ENCODE measurements around the gene DYNLT1. TPM values are rescaled to one million over a fixed set of nuclear protein-coding genes. Genes with fewer than 3 reads are reported as not detected.

DYNLT1 gene
- total RNA-seq, 5 donors from 2014 or later (not counting 1 experiment from before 2014, with no cell fraction given), result 50.8 to 128 (median 59.5) TPM

- H3K4me1 ChIP-seq (ENCODE audit: control insufficient read depth in 1 of 2, extremely low read depth in 1 of 2, insufficient read depth in 2 of 2, low read length in 2 of 2), result peaks cover 4 to 10% of the 10 kb centered on the region in 2 experiments
- no peak overlapping the region for H3K27ac ChIP-seq (ENCODE audit: low read length)
- ChIA-PET POLR2A (interaction anchor here in 1 of 2 donors (0.5 kb wide), 1 partner anchor 10 kb away, joined by 3 read pairs; no protein-coding TSS in a partner anchor), CTCF (no interaction called here)
- Mint-ChIP-seq H3K27ac (peak overlapping the region in 1 of 2 donors; percentile 1), H3K27me3 (no peaks in the 10 kb centered on the region), H3K4me1 (peaks cover 21 to 44% (median 42%) of the 10 kb centered on the region in 3 donors), H3K4me3 (no peak overlapping the region), H3K9me3 (no peaks in the 10 kb centered on the region), H3K36me3 (peaks cover 51% of the 10 kb centered on the region)
- H3K36me3 ChIP-seq (ENCODE audit: control insufficient read depth in 2 of 2, extremely low read depth in 1 of 2, insufficient read depth in 1 of 2, low read length in 1 of 2), result peaks cover 4 to 58% of the 10 kb centered on the region in 2 donors
- H3K4me3 ChIP-seq (ENCODE audit: control insufficient read depth in 1 of 2, extremely low read depth in 1 of 2, low read length in 1 of 2), result no peak overlapping the region
- H3K27me3 ChIP-seq (replicated peaks in 1 of 2; ENCODE audit: control insufficient read depth in 2 of 2, extremely low read depth in 1 of 2, insufficient read depth in 2 of 2, low read length in 1 of 2), result no peaks in the 10 kb centered on the region
- ATAC-seq (replicated peaks in 1 of 4), result no peak
- no peak for DNase-seq
- H3K9me3 ChIP-seq, result no peaks in the 10 kb centered on the region
- WGBS (ENCODE audit: insufficient coverage), result 100% methylated on average over 2 of the region's 8 CpGs
Observed at GRCh38 chr6:158667360-158667981, 22.9 kb upstream of the DYNLT1 start.

- peaks cover 4 to 65% of the 10 kb centered on the region in 2 donors for H3K36me3 ChIP-seq (ENCODE audit: control insufficient read depth in 2 of 2, extremely low read depth in 1 of 2, insufficient read depth in 1 of 2, low read length in 1 of 2)
- ATAC-seq (replicated peaks in 1 of 4) (no peak), DNase-seq (no peak)
- ChIA-PET CTCF (no interaction called here), POLR2A (interaction anchor here in 1 of 2 donors (0.6 to 1.4 kb wide), 2 partner anchors 20 to 466 kb away, joined by 3 to 6 read pairs; no protein-coding TSS in a partner anchor)
- Mint-ChIP-seq H3K27me3 (no peaks in the 10 kb centered on the region), H3K36me3 (peaks cover 55% of the 10 kb centered on the region), H3K27ac (peak overlapping the region in 1 of 2 donors; percentile 1), H3K9me3 (no peaks in the 10 kb centered on the region), H3K4me3 (no peak overlapping the region), H3K4me1 (peaks cover 24 to 46% (median 44%) of the 10 kb centered on the region in 3 donors)
- no peak overlapping the region for H3K4me3 ChIP-seq (ENCODE audit: control insufficient read depth in 1 of 2, extremely low read depth in 1 of 2, low read length in 1 of 2)
- H3K27ac ChIP-seq (ENCODE audit: low read length), result no peak overlapping the region
- no peaks in the 10 kb centered on the region for H3K27me3 ChIP-seq (replicated peaks in 1 of 2; ENCODE audit: control insufficient read depth in 2 of 2, extremely low read depth in 1 of 2, insufficient read depth in 2 of 2, low read length in 1 of 2)
- WGBS (ENCODE audit: insufficient coverage), result 90% methylated on average over 11 of the region's 14 CpGs
- no peaks in the 10 kb centered on the region for H3K9me3 ChIP-seq
- peaks cover 4 to 15% of the 10 kb centered on the region in 2 experiments for H3K4me1 ChIP-seq (ENCODE audit: control insufficient read depth in 1 of 2, extremely low read depth in 1 of 2, insufficient read depth in 2 of 2, low read length in 2 of 2)
Observed at GRCh38 chr6:158666628-158667359, 22.3 kb upstream of the DYNLT1 start.

- H3K4me3 ChIP-seq (ENCODE audit: control insufficient read depth in 1 of 2, extremely low read depth in 1 of 2, low read length in 1 of 2), result peak overlapping the region in 1 of 2 donors; percentile 36
- no peaks in the 10 kb centered on the region for H3K27me3 ChIP-seq (replicated peaks in 1 of 2; ENCODE audit: control insufficient read depth in 2 of 2, extremely low read depth in 1 of 2, insufficient read depth in 2 of 2, low read length in 1 of 2)
- Mint-ChIP-seq H3K27ac (peak overlapping the region in 1 of 2 donors; percentile 83), H3K4me1 (peaks cover 33 to 56% (median 54%) of the 10 kb centered on the region in 3 donors), H3K36me3 (peaks cover 55% of the 10 kb centered on the region), H3K4me3 (peak overlapping the region in 2 of 3 donors; percentile 41 to 81), H3K27me3 (no peaks in the 10 kb centered on the region), H3K9me3 (no peaks in the 10 kb centered on the region)
- no peaks in the 10 kb centered on the region for H3K9me3 ChIP-seq
- H3K4me1 ChIP-seq (ENCODE audit: control insufficient read depth in 1 of 2, extremely low read depth in 1 of 2, insufficient read depth in 2 of 2, low read length in 2 of 2), result peaks cover 14 to 24% of the 10 kb centered on the region in 2 experiments
- no peak overlapping the region for H3K27ac ChIP-seq (ENCODE audit: low read length)
- DNase-seq, result no peak
- H3K36me3 ChIP-seq (ENCODE audit: control insufficient read depth in 2 of 2, extremely low read depth in 1 of 2, insufficient read depth in 1 of 2, low read length in 1 of 2), result peaks cover 4 to 68% of the 10 kb centered on the region in 2 donors
- ChIA-PET POLR2A (interaction anchor here in 1 of 2 donors (0.6 to 1.4 kb wide), 2 partner anchors 22 to 387 kb away, joined by 6 to 8 read pairs; no protein-coding TSS in a partner anchor), CTCF (interaction anchor here in 1 of 2 donors (0.8 kb wide), 1 partner anchor 26 kb away, joined by 3 read pairs; no protein-coding TSS in a partner anchor)
- 94% methylated on average over 14 of the region's 18 CpGs for WGBS (ENCODE audit: insufficient coverage)
- no peak for ATAC-seq (replicated peaks in 1 of 4)
Observed at GRCh38 chr6:158665332-158665731, 20.8 kb upstream of the DYNLT1 start.

GRCh38 chr6:158663625-158664165 is 19.2 kb upstream of the DYNLT1 start:
- Mint-ChIP-seq H3K36me3 (peaks cover 48% of the 10 kb centered on the region), H3K27ac (peak overlapping the region; percentile 74 to 89), H3K4me1 (peaks cover 38 to 60% (median 53%) of the 10 kb centered on the region in 3 donors), H3K9me3 (no peaks in the 10 kb centered on the region), H3K4me3 (peak overlapping the region; percentile 71 to 81 (median 76)), H3K27me3 (no peaks in the 10 kb centered on the region)
- no peak for DNase-seq
- no peaks in the 10 kb centered on the region for H3K9me3 ChIP-seq
- POLR2A ChIA-PET, result interaction anchor here (0.6 to 1.4 kb wide), 5 partner anchors 14 to 34 kb away, joined by 3 to 5 read pairs (median 4); partner anchors contain the start of gene SYTL3 (in 1 of the 2)
- H3K4me3 ChIP-seq (ENCODE audit: control insufficient read depth in 1 of 2, extremely low read depth in 1 of 2, low read length in 1 of 2), result peak overlapping the region in 1 of 2 donors; percentile 56
- ATAC-seq (replicated peaks in 1 of 4), result no peak
- peaks cover 4 to 62% of the 10 kb centered on the region in 2 donors for H3K36me3 ChIP-seq (ENCODE audit: control insufficient read depth in 2 of 2, extremely low read depth in 1 of 2, insufficient read depth in 1 of 2, low read length in 1 of 2)
- no peaks in the 10 kb centered on the region for H3K27me3 ChIP-seq (replicated peaks in 1 of 2; ENCODE audit: control insufficient read depth in 2 of 2, extremely low read depth in 1 of 2, insufficient read depth in 2 of 2, low read length in 1 of 2)
- CTCF ChIA-PET, result interaction anchor here in 1 of 2 donors (5.7 kb wide), 1 partner anchor 27 kb away, joined by 85 read pairs; no protein-coding TSS in a partner anchor
- H3K27ac ChIP-seq (ENCODE audit: low read length), result no peak overlapping the region
- peaks cover 21 to 27% of the 10 kb centered on the region in 2 experiments for H3K4me1 ChIP-seq (ENCODE audit: control insufficient read depth in 1 of 2, extremely low read depth in 1 of 2, insufficient read depth in 2 of 2, low read length in 2 of 2)
- WGBS (ENCODE audit: insufficient coverage), result 78% methylated on average over 7 of the region's 11 CpGs

GRCh38 chr6:158662954-158663624 is 18.5 kb upstream of the DYNLT1 start:
- DNase-seq (peak in 17 of 35 experiments; percentile 28 to 66 (median 43)), ATAC-seq (replicated peaks in 1 of 4) (peak; percentile 38 to 61 (median 56))
- Mint-ChIP-seq H3K27me3 (no peaks in the 10 kb centered on the region), H3K9me3 (no peaks in the 10 kb centered on the region), H3K4me3 (peak overlapping the region; percentile 71 to 81 (median 76)), H3K4me1 (peaks cover 35 to 56% (median 48%) of the 10 kb centered on the region in 3 donors), H3K27ac (peak overlapping the region; percentile 74 to 89), H3K36me3 (peaks cover 45% of the 10 kb centered on the region)
- Histone ChIP-seq H3K4me1 (ENCODE audit: control insufficient read depth in 1 of 2, extremely low read depth in 1 of 2, insufficient read depth in 2 of 2, low read length in 2 of 2) (peaks cover 21 to 27% of the 10 kb centered on the region in 2 experiments), H3K4me3 (ENCODE audit: control insufficient read depth in 1 of 2, extremely low read depth in 1 of 2, low read length in 1 of 2) (peak overlapping the region in 1 of 2 donors; percentile 56), H3K27ac (ENCODE audit: low read length) (peak overlapping the region; percentile 15), H3K36me3 (ENCODE audit: control insufficient read depth in 2 of 2, extremely low read depth in 1 of 2, insufficient read depth in 1 of 2, low read length in 1 of 2) (peaks cover 4 to 58% of the 10 kb centered on the region in 2 donors), H3K27me3 (replicated peaks in 1 of 2; ENCODE audit: control insufficient read depth in 2 of 2, extremely low read depth in 1 of 2, insufficient read depth in 2 of 2, low read length in 1 of 2) (no peaks in the 10 kb centered on the region), H3K9me3 (no peaks in the 10 kb centered on the region)
- CTCF ChIA-PET, result interaction anchor here in 1 of 2 donors (5.7 kb wide), 1 partner anchor 28 kb away, joined by 85 read pairs; no protein-coding TSS in a partner anchor
- POLR2A ChIA-PET, result interaction anchor here (0.6 to 1.4 kb wide), 9 partner anchors 13 to 34 kb away, joined by 3 to 5 read pairs (median 3); partner anchors contain the start of gene SYTL3 (in 1 of the 2)
- WGBS (ENCODE audit: insufficient coverage), result 62% methylated on average over 16 of the region's 27 CpGs
